SK-N-SH (cell line): Measurements from ENCODE around the gene MRRF. TPM values are rescaled to one million over a fixed set of nuclear protein-coding genes. Genes with fewer than 3 reads are reported as not detected.

Source experiments
- CTCF ChIA-PET: fragments of 300-600, 350-600 bp; formaldehyde crosslinking; extraction: SDS; loops from one replicate; lab custom pipeline; 2021; lab: Yijun Ruan, JAX
- POLR2A ChIA-PET: fragments of 350-600 bp; sonication (Branson Sonifier 250); formaldehyde crosslinking; extraction: SDS; loops from one replicate; lab custom pipeline; 2020; ENCODE audit warnings: antibody characterized with exemption, inconsistent platforms; lab: Yijun Ruan, JAX
- DNase-seq: peaks from one replicate; pipeline ENCODE4 v3.0.0; 2012
- H2AFZ ChIP-seq: fragments of 200-600 bp; sonication (generic); 2 replicates; pipeline ENCODE4 v1.8.1; 2016; ENCODE audit warnings: antibody characterized with exemption, mild to moderate bottlenecking, low read depth
- H3F3A ChIP-seq: fragments of 200-600 bp; sonication (generic); replicated peaks from 2 replicates; pipeline ENCODE3; 2016; ENCODE audit warnings: antibody characterized with exemption, mild to moderate bottlenecking; ENCODE audit not compliant: insufficient read depth
- H3K27ac ChIP-seq, 2 experiments: fragments of 200-500 bp in 1 of 2; fragments of 200-600 bp in 1 of 2; sonication (Bioruptor generic) in 1 of 2; sonication (generic), shearing (Covaris generic) in 1 of 2; 2 replicates each; pipeline versions ENCODE4 v1.5.1 to v1.6.1; 2014 to 2016; ENCODE audit warnings: low read depth in 2 of 2, inconsistent platforms in 1 of 2, low read length in 1 of 2, mild to moderate bottlenecking in 1 of 2, mixed read lengths in 1 of 2
- H3K27me3 ChIP-seq: fragments of 200-600 bp; sonication (generic), shearing (Covaris generic); 2 replicates; pipeline ENCODE4 v1.6.1; 2016; ENCODE audit warnings: mixed run types; ENCODE audit not compliant: insufficient read depth
- H3K36me3 ChIP-seq, 2 experiments: fragments of 200-500 bp in 1 of 2; fragments of 200-600 bp in 1 of 2; sonication (Bioruptor generic) in 1 of 2; sonication (generic) in 1 of 2; replicated peaks in 1 of 2; 2 replicates each; pipeline versions ENCODE3 to v1.5.1; 2014 to 2016; ENCODE audit warnings: low read length in 1 of 2, mild to moderate bottlenecking in 1 of 2; ENCODE audit not compliant: insufficient read depth in 2 of 2, control insufficient read depth in 1 of 2
- H3K4me1 ChIP-seq, 2 experiments: fragments of 200-500 bp in 1 of 2; fragments of 200-600 bp in 1 of 2; sonication (Bioruptor generic) in 1 of 2; sonication (generic), shearing (Covaris generic) in 1 of 2; 2 replicates each; pipeline versions ENCODE4 v1.5.1 to v1.6.1; 2014 to 2016; ENCODE audit warnings: low read depth in 1 of 2, low read length in 1 of 2, mixed run types in 1 of 2; ENCODE audit not compliant: insufficient read depth in 2 of 2, control insufficient read depth in 1 of 2
- H3K4me2 ChIP-seq: fragments of 200-600 bp; sonication (generic), shearing (Covaris generic); 2 replicates; pipeline ENCODE4 v1.6.1; 2017; ENCODE audit warnings: mixed run types
- H3K4me3 ChIP-seq, 2 experiments: fragments of 200-500 bp in 1 of 2; fragments of 200-600 bp in 1 of 2; sonication (Bioruptor generic) in 1 of 2; sonication (generic), shearing (Covaris generic) in 1 of 2; 2 replicates each; pipeline versions ENCODE4 v1.5.1 to v1.8.1; 2014 to 2016; ENCODE audit warnings: low read depth in 2 of 2, inconsistent platforms in 1 of 2, low read length in 1 of 2, mild to moderate bottlenecking in 1 of 2, mixed read lengths in 1 of 2, moderate library complexity in 1 of 2
- H3K79me2 ChIP-seq: fragments of 200-600 bp; sonication (generic); 2 replicates; pipeline ENCODE4 v1.8.1; 2017; ENCODE audit warnings: mild to moderate bottlenecking; ENCODE audit not compliant: insufficient read depth
- H3K9ac ChIP-seq: fragments of 200-600 bp; sonication (generic); 2 replicates; pipeline ENCODE4 v1.6.1; 2017; ENCODE audit warnings: mixed run types
- H3K9me2 ChIP-seq: fragments of 200-600 bp; sonication (generic); 2 replicates; pipeline ENCODE4 v1.6.1; 2017; ENCODE audit warnings: mixed run types
- H3K9me3 ChIP-seq: fragments of 200-600 bp; sonication (generic); 2 replicates; pipeline ENCODE4 v1.6.1; 2017; ENCODE audit warnings: mixed run types, mild to moderate bottlenecking, moderate library complexity
- H4K20me1 ChIP-seq: fragments of 200-600 bp; sonication (generic); 2 replicates; pipeline ENCODE4 v1.6.1; 2017; ENCODE audit warnings: mild to moderate bottlenecking, mixed run types; ENCODE audit not compliant: insufficient read depth
- EZH2phosphoT487 ChIP-seq: fragments of 200-600 bp; sonication (generic); IDR thresholded peaks from 2 replicates; pipeline ENCODE4 v1.6.1; 2017; ENCODE audit warnings: low read depth, mixed run types, mild to moderate bottlenecking, antibody characterized with exemption, moderate library complexity, borderline replicate concordance
- SIN3A ChIP-seq: IDR thresholded peaks from 2 replicates; pipeline ENCODE4 v1.6.1; 2012; ENCODE audit warnings: low read depth, mild to moderate bottlenecking, low read length, moderate library complexity, borderline replicate concordance
- WGBS: methylation state at CpG from one replicate; pipeline ENCODE4 v1.1.6; 2017; ENCODE audit warnings: low lambda C conversion rate; 5-methylcytosine and 5-hydroxymethylcytosine counted together
- polyA plus RNA-seq, 3 experiments: library from polyadenylated mRNA; depleted of rRNA; stranded (reverse); fragments of >200 nt; gene quantifications; 2 replicates each; pipeline ENCODE4 v1.2.3, GENCODE V29; 2012
- TF ChIP-seq, protein P1 (sequence below): fragments of 150-350 bp; IDR thresholded peaks from 2 replicates; pipeline ENCODE4 v1.6.1; 2016; ENCODE audit warnings: mild to moderate bottlenecking, low read depth, low read length
- TF ChIP-seq, protein P2 (sequence below): fragments of 150-350 bp; IDR thresholded peaks from 2 replicates; pipeline ENCODE4 v1.6.1; 2017; ENCODE audit warnings: antibody characterized with exemption, low read length, low read depth, borderline replicate concordance

The MRRF gene
- polyA plus RNA-seq, 1 of the 3 experiments (the other 2 are of a cell fraction), result 35.1 TPM

DNA sequence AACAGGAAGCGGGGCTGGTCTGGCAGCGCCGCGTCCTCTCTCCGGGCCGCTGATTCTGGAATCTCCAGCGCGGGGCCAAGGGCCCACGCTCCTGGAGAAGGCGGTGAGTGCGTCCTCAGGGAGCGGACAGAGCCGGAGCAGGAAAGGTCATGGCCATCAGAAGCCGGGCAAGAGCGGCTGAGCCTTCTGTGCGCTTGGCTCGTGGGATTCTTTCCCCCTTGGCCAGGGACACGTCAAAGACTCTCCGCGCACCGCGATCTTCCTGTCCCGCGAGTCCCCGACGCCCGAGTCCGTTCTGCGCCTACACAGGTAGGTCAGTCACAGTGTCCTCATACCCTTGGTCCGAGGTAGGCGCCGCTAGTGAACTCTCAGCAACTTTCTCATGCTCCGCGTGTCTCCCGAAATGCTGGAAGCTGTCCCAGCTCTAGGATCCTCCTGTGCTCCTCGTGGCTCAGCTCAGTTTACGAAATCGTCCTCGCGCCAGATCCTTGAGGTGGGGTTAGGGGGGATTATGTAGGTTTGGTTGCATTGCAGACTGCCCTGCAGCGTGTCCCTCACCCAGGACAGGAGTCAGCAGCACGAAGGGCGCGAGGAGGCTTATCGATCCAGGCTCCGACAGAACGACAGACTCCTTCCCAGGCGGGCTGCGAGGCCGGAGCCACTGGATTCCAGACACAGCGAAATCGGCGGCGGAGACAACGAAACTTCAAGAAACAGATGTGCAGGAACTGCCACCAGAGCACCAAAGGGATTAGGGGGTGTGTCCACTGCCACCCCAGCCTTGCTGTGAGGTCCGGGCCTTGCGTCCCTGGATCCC, 44.6 kb upstream of the MRRF start:
- Histone ChIP-seq H3K4me2 (peak overlapping the region; percentile 66; the same call in 1 of the 2 replicates), H4K20me1 (no peaks in the 10 kb centered on the region), H3F3A (peaks cover 3% of the 10 kb centered on the region), H3K27me3 (peaks cover 98% of the 10 kb centered on the region), H3K4me3 (no peak overlapping the region), H2AFZ (no peak overlapping the region), H3K9me3 (no peaks in the 10 kb centered on the region), H3K36me3 (no peaks in the 10 kb centered on the region), H3K9me2 (no peaks in the 10 kb centered on the region), H3K27ac (no peak overlapping the region), H3K9ac (no peak overlapping the region), H3K4me1 (peaks cover 0 to 10% of the 10 kb centered on the region in 2 experiments; a peak in 2 of 4 replicates), H3K79me2 (no peaks in the 10 kb centered on the region)
- ChIA-PET POLR2A (no interaction called here), CTCF (interaction anchor here (1.0 to 1.2 kb wide), 2 partner anchors 19 to 95 kb away, joined by 3 read pairs; no protein-coding TSS in a partner anchor)
- 14% methylated on average over 43 of the region's 57 CpGs for WGBS
- TF ChIP-seq EZH2phosphoT487, result peak; percentile 78; the same call in 1 of the 2 replicates
- TF ChIP-seq, protein P1, sequence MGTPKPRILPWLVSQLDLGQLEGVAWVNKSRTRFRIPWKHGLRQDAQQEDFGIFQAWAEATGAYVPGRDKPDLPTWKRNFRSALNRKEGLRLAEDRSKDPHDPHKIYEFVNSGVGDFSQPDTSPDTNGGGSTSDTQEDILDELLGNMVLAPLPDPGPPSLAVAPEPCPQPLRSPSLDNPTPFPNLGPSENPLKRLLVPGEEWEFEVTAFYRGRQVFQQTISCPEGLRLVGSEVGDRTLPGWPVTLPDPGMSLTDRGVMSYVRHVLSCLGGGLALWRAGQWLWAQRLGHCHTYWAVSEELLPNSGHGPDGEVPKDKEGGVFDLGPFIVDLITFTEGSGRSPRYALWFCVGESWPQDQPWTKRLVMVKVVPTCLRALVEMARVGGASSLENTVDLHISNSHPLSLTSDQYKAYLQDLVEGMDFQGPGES, result no peak
- peak; percentile 54 for DNase-seq

DNA sequence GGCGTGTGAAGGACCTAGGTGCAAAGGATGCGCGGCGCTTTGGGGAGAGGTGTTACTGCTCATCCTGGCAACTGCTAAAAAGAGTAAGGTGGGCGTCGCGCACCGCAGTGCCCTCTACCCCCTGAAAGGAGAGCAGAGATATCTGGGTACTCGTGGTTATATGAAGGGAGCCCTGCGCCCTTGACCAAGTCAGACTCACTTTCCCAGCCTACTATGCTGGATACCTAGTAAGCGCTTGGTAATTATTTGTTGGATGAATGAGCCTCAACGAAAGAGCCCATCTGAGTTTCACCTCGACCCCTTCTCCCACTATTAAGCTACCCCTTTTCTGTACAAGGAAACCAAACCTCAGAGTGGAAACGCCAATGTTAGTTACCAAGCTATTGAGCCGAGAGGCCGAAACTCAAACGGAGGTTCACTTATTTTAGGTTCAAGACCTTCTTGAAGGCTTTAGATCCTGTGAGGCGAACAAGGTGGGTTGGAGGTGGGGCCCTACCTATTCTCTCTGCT, 44.0 kb upstream of the MRRF start:
- Histone ChIP-seq H3K79me2 (no peaks in the 10 kb centered on the region), H4K20me1 (no peaks in the 10 kb centered on the region), H3F3A (peaks cover 3% of the 10 kb centered on the region), H3K27ac (no peak overlapping the region), H3K27me3 (peaks cover 98% of the 10 kb centered on the region), H3K9ac (no peak overlapping the region), H3K4me2 (0 out of 2 replicates have a peak overlapping the region, but pooled peaks have one; percentile 66), H3K4me3 (no peak overlapping the region), H3K36me3 (no peaks in the 10 kb centered on the region), H3K4me1 (peaks cover 0 to 10% of the 10 kb centered on the region in 2 experiments; a peak in 2 of 4 replicates), H3K9me3 (no peaks in the 10 kb centered on the region), H2AFZ (no peak overlapping the region), H3K9me2 (no peaks in the 10 kb centered on the region)
- no peak for TF ChIP-seq SIN3A
- peak; percentile 72; the same call in 1 of the 2 replicates for TF ChIP-seq EZH2phosphoT487
- DNase-seq, result no peak
- WGBS, result 21% methylated on average over 17 of the region's 18 CpGs
- ChIA-PET POLR2A (no interaction called here), CTCF (interaction anchor here (1.0 kb wide), 1 partner anchor 19 kb away, joined by 3 read pairs; no protein-coding TSS in a partner anchor)

DNA sequence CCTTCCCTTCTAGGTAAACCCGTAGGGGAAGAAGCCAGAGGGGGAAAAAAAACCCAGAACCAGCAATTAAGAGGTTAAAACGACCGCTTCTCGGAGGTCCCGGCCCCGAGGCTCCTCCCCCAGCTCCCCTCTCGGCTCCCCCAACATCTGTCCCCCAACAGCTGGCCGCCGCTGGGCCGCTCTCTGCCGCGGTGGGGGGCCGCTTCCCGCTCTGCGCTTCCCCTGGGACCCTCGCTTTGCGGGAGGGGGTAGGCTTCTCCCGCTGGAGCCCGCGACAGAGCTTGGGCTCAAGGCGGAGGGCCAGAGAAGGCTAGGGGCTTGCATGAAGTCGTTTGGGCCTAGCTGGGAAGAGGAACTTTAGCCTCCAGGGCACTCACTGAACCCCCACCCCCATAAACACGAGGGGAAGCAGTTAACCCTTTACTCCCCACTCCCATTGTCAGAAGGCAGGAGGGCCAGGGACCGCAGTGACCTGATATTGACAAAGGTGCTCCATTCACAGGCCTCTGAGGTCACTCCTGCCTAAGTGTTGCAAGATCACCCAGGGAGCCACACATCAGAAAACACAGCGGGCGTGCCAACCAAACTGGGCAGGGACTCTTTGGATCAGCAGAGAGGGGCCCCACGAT, 43.4 kb upstream of the MRRF start:
- CTCF ChIA-PET, result no interaction called here
- Histone ChIP-seq H3K9ac (no peak overlapping the region), H3K36me3 (no peaks in the 10 kb centered on the region), H3K9me2 (no peaks in the 10 kb centered on the region), H3K4me3 (no peak overlapping the region), H3K9me3 (no peaks in the 10 kb centered on the region), H3F3A (peaks cover 3% of the 10 kb centered on the region), H3K27me3 (peaks cover 98% of the 10 kb centered on the region), H4K20me1 (no peaks in the 10 kb centered on the region), H3K27ac (no peak overlapping the region), H3K79me2 (no peaks in the 10 kb centered on the region), H3K4me2 (no peak overlapping the region), H2AFZ (no peak overlapping the region), H3K4me1 (peaks cover 0 to 10% of the 10 kb centered on the region in 2 experiments; a peak in 2 of 4 replicates)
- POLR2A ChIA-PET, result no interaction called here
- WGBS, result 15% methylated on average over 11 of the region's 27 CpGs
- DNase-seq, result peak; percentile 59
- peak; percentile 35; the same call in 1 of the 2 replicates for TF ChIP-seq EZH2phosphoT487
- TF ChIP-seq, protein P2, sequence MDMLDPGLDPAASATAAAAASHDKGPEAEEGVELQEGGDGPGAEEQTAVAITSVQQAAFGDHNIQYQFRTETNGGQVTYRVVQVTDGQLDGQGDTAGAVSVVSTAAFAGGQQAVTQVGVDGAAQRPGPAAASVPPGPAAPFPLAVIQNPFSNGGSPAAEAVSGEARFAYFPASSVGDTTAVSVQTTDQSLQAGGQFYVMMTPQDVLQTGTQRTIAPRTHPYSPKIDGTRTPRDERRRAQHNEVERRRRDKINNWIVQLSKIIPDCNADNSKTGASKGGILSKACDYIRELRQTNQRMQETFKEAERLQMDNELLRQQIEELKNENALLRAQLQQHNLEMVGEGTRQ, result no peak
